ENCODE results near the gene SLC5A9. TPM values are rescaled to one million over a fixed set of nuclear protein-coding genes. Genes with fewer than 3 reads are reported as not detected.

SLC5A9 gene
- total RNA-seq, 1 experiment from 2014 or later = not detected

DNA sequence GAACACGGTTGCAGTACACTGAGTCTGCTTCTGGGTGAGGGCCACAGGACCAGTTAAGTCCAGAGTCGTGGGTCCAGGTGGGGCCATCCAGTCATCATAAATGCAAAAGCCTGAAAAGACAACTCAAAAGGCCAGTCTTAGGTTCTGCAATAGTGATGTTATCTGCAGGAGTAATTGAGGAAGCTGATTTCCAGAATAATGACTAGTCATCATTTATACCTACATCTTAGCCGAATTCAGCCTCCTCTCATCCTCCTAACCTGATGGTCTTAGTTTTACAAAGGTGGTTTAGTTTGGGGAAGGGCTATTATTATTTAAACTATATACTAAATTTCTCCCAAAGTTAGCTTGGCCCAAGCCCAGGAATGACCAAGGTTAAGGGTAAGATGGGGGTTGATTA, 23.5 kb upstream of the SLC5A9 start:
- Histone ChIP-seq H3K4me2 (ENCODE audit: low read length) (no peak overlapping the region), H3K4me1 (ENCODE audit: control insufficient read depth in 1 of 2, insufficient read depth in 2 of 2, low read length in 2 of 2) (no peaks in the 10 kb centered on the region), H3K27ac (ENCODE audit: low read depth, low read length) (no peak overlapping the region), H4K20me1 (ENCODE audit: insufficient read depth) (no peaks in the 10 kb centered on the region), H2AFZ (ENCODE audit: low read depth, low read length, poor library complexity, severe bottlenecking) (no peak overlapping the region), H3K36me3 (ENCODE audit: control insufficient read depth in 1 of 2, insufficient read depth in 2 of 2, low read length in 2 of 2) (no peaks in the 10 kb centered on the region), H3K27me3 (ENCODE audit: insufficient read depth, low read length) (peaks cover 13% of the 10 kb centered on the region; the same call in 1 of the 2 replicates), H3K9ac (ENCODE audit: low read length) (no peak overlapping the region), H3K4me3 (replicated peaks in 1 of 2; ENCODE audit: low read depth in 1 of 2, low read length in 2 of 2) (no peak overlapping the region), H3K9me3 (ENCODE audit: control insufficient read depth in 1 of 2, insufficient read depth in 1 of 2, low read depth in 1 of 2, low read length in 2 of 2) (no peaks in the 10 kb centered on the region), H3K79me2 (ENCODE audit: insufficient read depth, low read length) (no peaks in the 10 kb centered on the region), H3K9me2 (ENCODE audit: insufficient read depth) (no peaks in the 10 kb centered on the region)
- DNase-seq (ENCODE audit: low read depth, low spot score) = no peak
- no TSS peak for BruUV-seq (replicated peaks)
- ATAC-seq = no peak
- ChIA-PET POLR2A (no interaction called here), RAD21 (ENCODE audit: low non-redundant PET in 1 of 2, low total read pairs in 2 of 2, uncharacterized antibody in 2 of 2, unreplicated experiment in 2 of 2) (no interaction called here), CTCF (no interaction called here)
- intact Hi-C loops (cut with micrococcal nuclease) = no loop called here
- no peak for TF ChIP-seq EZH2phosphoT487 (IDR thresholded peaks at IDR 0.05; ENCODE audit: borderline replicate concordance)
- no peak for TF ChIP-seq FOSL1 (IDR thresholded peaks at IDR 0.05; ENCODE audit: low read depth)
- no peak for TF ChIP-seq POLR2A (IDR thresholded peaks at IDR 0.05; ENCODE audit: borderline replicate concordance, extremely low read depth, insufficient read depth, insufficient read length)
- TF ChIP-seq SP1 (IDR thresholded peaks at IDR 0.05; ENCODE audit: low read depth) = no peak
- TF ChIP-seq, protein P1, sequence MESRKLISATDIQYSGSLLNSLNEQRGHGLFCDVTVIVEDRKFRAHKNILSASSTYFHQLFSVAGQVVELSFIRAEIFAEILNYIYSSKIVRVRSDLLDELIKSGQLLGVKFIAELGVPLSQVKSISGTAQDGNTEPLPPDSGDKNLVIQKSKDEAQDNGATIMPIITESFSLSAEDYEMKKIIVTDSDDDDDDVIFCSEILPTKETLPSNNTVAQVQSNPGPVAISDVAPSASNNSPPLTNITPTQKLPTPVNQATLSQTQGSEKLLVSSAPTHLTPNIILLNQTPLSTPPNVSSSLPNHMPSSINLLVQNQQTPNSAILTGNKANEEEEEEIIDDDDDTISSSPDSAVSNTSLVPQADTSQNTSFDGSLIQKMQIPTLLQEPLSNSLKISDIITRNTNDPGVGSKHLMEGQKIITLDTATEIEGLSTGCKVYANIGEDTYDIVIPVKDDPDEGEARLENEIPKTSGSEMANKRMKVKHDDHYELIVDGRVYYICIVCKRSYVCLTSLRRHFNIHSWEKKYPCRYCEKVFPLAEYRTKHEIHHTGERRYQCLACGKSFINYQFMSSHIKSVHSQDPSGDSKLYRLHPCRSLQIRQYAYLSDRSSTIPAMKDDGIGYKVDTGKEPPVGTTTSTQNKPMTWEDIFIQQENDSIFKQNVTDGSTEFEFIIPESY (IDR thresholded peaks at IDR 0.05; ENCODE audit: extremely low read depth, insufficient replicate concordance, low read length) = no peak
- TF ChIP-seq, protein P2, sequence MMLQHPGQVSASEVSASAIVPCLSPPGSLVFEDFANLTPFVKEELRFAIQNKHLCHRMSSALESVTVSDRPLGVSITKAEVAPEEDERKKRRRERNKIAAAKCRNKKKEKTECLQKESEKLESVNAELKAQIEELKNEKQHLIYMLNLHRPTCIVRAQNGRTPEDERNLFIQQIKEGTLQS (IDR thresholded peaks at IDR 0.05) = no peak
- no peak for TF ChIP-seq SIN3A (IDR thresholded peaks at IDR 0.05; ENCODE audit: low read depth)
- no peak for TF ChIP-seq POLR2AphosphoS5 (IDR thresholded peaks at IDR 0.05; ENCODE audit: low read depth, low read length)
- TF ChIP-seq EGR1 (IDR thresholded peaks at IDR 0.05; ENCODE audit: low read depth) = no peak
- TF ChIP-seq SRF (IDR thresholded peaks at IDR 0.05; ENCODE audit: low read depth) = no peak
- TF ChIP-seq, protein P3, sequence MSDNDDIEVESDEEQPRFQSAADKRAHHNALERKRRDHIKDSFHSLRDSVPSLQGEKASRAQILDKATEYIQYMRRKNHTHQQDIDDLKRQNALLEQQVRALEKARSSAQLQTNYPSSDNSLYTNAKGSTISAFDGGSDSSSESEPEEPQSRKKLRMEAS (IDR thresholded peaks at IDR 0.05) = no peak
- no peak for TF ChIP-seq EZH2 (IDR thresholded peaks at IDR 0.05)
- TF ChIP-seq CEBPB (IDR thresholded peaks at IDR 0.05; ENCODE audit: low read depth) = no peak
- TF ChIP-seq ELF1 (IDR thresholded peaks at IDR 0.05; ENCODE audit: borderline replicate concordance, low read depth) = no peak
- TF ChIP-seq ZFX (IDR thresholded peaks at IDR 0.05) = no peak
- TF ChIP-seq CBX3 (IDR thresholded peaks at IDR 0.05; ENCODE audit: low read depth) = no peak

Data from HCT116 (cell line).